ENCODE measurements around the gene GPRIN1. TPM values are rescaled to one million over a fixed set of nuclear protein-coding genes. Genes with fewer than 3 reads are reported as not detected.

Gene GPRIN1
- total and polyA plus RNA-seq, 2 of the 4 experiments (the other 2 are of a cell fraction), result 3.0 to 4.7 TPM

DNA sequence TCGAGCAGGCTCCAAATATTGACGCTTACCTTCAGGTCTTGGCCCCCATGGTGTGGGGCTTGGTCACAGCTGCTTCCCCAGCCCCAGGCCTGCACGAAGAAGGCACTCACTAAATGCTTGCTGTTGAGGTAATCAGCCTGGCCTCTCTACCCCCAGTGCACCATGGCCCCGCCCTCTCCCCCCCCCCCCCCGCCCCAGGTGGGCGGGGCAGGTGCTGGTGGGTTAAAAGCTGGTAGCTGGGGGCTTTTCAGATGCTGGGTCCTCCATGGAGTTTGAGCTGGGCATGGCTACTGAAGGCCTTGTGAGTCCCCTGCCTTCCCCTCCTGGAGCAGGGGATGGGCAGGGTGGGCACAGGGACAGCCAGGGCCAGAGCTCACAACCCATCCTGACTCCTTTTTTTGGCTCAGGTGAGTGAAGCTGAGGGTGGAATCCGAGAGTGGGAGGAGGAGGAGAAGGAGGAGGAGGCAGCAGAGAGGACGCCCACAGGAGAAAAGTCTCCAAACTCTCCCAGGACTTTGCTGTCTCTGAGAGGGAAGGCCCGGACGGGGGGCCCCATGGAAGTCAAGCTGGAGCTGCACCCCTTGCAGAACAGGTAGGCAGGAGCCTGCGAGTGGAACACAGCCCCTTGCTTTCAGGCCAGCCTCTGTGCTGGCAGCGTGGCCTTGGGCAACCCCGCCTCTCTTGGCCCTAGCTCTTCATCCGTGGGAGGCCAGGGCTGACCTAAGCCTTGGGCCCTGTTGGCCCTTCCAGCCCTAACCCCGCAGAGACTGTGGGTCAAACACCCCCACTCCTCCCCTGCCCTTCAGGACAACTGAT lies 32.9 kb upstream of the GPRIN1 start (continued):
- TF ChIP-seq, protein P1, sequence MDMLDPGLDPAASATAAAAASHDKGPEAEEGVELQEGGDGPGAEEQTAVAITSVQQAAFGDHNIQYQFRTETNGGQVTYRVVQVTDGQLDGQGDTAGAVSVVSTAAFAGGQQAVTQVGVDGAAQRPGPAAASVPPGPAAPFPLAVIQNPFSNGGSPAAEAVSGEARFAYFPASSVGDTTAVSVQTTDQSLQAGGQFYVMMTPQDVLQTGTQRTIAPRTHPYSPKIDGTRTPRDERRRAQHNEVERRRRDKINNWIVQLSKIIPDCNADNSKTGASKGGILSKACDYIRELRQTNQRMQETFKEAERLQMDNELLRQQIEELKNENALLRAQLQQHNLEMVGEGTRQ (IDR thresholded peaks at IDR 0.05; ENCODE audit: low read depth, low read length), result no peak

DNA sequence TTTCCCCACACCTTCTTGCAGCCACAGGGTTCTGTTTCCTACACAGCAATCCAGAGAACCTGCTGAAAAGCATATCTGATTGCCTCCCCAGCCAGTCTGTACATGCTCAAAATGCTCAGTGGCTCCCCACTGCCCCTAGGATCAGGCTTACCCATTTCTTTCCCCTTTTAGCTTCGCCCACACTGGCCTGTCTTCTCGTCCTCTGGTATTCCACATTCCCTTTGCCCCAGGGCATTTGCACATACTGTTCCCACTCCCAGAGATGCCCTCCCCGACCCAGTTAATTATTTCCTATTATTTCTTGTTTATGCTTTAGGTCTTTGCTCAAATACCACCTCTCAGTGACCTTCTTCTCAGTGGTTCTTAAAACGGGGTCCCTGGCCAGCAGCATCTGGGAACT lies 30.7 kb upstream of the GPRIN1 start:
- H3K9me1 ChIP-seq (ENCODE audit: insufficient read depth, low read length), result no peaks in the 10 kb centered on the region
- no peak overlapping the region for H2BK120ac ChIP-seq (ENCODE audit: low read depth, low read length)
- no peak overlapping the region for H3K4ac ChIP-seq (ENCODE audit: low read depth, low read length)
- H2AK9ac ChIP-seq (replicated peaks; ENCODE audit: low read depth, low read length, poor library complexity), result no peak overlapping the region
- peaks cover 41% of the 10 kb centered on the region for H3K27me3 ChIP-seq (ENCODE audit: control insufficient read depth, insufficient read depth, low read length)
- WGBS, 2 experiments (ENCODE audit: extremely low coverage in 2 of 2, insufficient read length in 1 of 2), result 46% methylated on average over 3 of the region's 4 CpGs; no CpG with 5 or more reads in 1 of the 2 experiments
- no peaks in the 10 kb centered on the region for H3K36me3 ChIP-seq (ENCODE audit: control insufficient read depth, insufficient read depth, low read length)
- no peak overlapping the region for H3K14ac ChIP-seq (replicated peaks; ENCODE audit: low read depth, low read length)
- no peak for TF ChIP-seq BHLHE40 (IDR thresholded peaks at IDR 0.05; ENCODE audit: low read depth, low read length)
- TF ChIP-seq MXI1 (IDR thresholded peaks at IDR 0.05; ENCODE audit: borderline replicate concordance, low read depth, low read length), result no peak
- TF ChIP-seq CHD1 (IDR thresholded peaks at IDR 0.05; ENCODE audit: low read depth, low read length), result no peak
- no peak for TF ChIP-seq SMC3 (IDR thresholded peaks at IDR 0.05; ENCODE audit: low read depth, low read length)
- TF ChIP-seq, protein P2, sequence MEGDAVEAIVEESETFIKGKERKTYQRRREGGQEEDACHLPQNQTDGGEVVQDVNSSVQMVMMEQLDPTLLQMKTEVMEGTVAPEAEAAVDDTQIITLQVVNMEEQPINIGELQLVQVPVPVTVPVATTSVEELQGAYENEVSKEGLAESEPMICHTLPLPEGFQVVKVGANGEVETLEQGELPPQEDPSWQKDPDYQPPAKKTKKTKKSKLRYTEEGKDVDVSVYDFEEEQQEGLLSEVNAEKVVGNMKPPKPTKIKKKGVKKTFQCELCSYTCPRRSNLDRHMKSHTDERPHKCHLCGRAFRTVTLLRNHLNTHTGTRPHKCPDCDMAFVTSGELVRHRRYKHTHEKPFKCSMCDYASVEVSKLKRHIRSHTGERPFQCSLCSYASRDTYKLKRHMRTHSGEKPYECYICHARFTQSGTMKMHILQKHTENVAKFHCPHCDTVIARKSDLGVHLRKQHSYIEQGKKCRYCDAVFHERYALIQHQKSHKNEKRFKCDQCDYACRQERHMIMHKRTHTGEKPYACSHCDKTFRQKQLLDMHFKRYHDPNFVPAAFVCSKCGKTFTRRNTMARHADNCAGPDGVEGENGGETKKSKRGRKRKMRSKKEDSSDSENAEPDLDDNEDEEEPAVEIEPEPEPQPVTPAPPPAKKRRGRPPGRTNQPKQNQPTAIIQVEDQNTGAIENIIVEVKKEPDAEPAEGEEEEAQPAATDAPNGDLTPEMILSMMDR (conservative IDR thresholded peaks at IDR 0.05; ENCODE audit: low read depth, low read length), result no peak
- TF ChIP-seq CEBPB (IDR thresholded peaks at IDR 0.05; ENCODE audit: low read depth, low read length), result no peak
- H2BK20ac ChIP-seq (ENCODE audit: low read depth, low read length), result no peak overlapping the region
- no peak overlapping the region for H2AK5ac ChIP-seq (ENCODE audit: low read depth, low read length)
- DNase-seq, result no peak
- H4K91ac ChIP-seq (ENCODE audit: insufficient read depth, low read depth, low read length), result no peak overlapping the region
- no peak for ATAC-seq (ENCODE audit: low read depth)
- H4K5ac ChIP-seq (ENCODE audit: low read depth, low read length), result no peak overlapping the region
- H3K23ac ChIP-seq (ENCODE audit: low read depth, low read length), result no peak overlapping the region
- no peak overlapping the region for H3K18ac ChIP-seq (ENCODE audit: low read depth, low read length)
- no peak overlapping the region for H3K27ac ChIP-seq (ENCODE audit: insufficient read depth, low read length)
- H3K9me3 ChIP-seq (ENCODE audit: control insufficient read depth, insufficient read depth, low read length), result peaks cover under 1% of the 10 kb centered on the region
- BruUV-seq (replicated peaks), result no TSS peak
- ChIA-PET POLR2A (ENCODE audit: unreplicated experiment) (no interaction called here), CTCF (interaction anchor here (1.2 kb wide), 1 partner anchor 67 kb away, joined by 3 read pairs; no protein-coding TSS in a partner anchor)
- no peak overlapping the region for H3K9ac ChIP-seq (ENCODE audit: low read depth, low read length)
- no peaks in the 10 kb centered on the region; the same call in 1 of the 2 replicates for H3K4me1 ChIP-seq (ENCODE audit: control insufficient read depth, insufficient read depth, low read length)
- no peak overlapping the region for H3K56ac ChIP-seq (ENCODE audit: extremely low read depth, insufficient read depth, low read length)
- intact Hi-C loops (cut with micrococcal nuclease), result loop anchor here (10.0 kb wide), 1 partner anchor 226 kb away; the partner anchor contains the start of gene CLTB
- in situ Hi-C loops (cut with MboI; ENCODE audit: low sequenced_read_pairs), result no loop called here
- no peak overlapping the region for H2BK5ac ChIP-seq (ENCODE audit: low read depth, low read length, poor library complexity, severe bottlenecking)
- no peak overlapping the region for H3K4me2 ChIP-seq (ENCODE audit: low read depth, low read length)
- H4K20me1 ChIP-seq (ENCODE audit: insufficient read depth, low read length), result no peaks in the 10 kb centered on the region
- dilution Hi-C loops (cut with HindIII; ENCODE audit: low sequenced_read_pairs, unreplicated experiment), result no loop called here
- no peak overlapping the region for H2AFZ ChIP-seq (replicated peaks; ENCODE audit: low read length, poor library complexity)
- no peak overlapping the region for H2BK15ac ChIP-seq (ENCODE audit: low read depth, low read length)
- H4K8ac ChIP-seq (ENCODE audit: low read depth in 2 of 2, low read length in 2 of 2), result no peak overlapping the region
- no peaks in the 10 kb centered on the region for H3K79me1 ChIP-seq (ENCODE audit: low read depth in 1 of 2, low read length in 2 of 2)
- no peak overlapping the region for H3K4me3 ChIP-seq (ENCODE audit: insufficient read depth, low read depth, low read length)

Measured in IMR-90 (cell line).